Measurements from ENCODE around the gene TRIM3.

The TRIM3 gene

GRCh38 chr11:6456361-6457073 lies 17.2 kb downstream of the TRIM3 start:
- no peak overlapping the region for H3K27ac ChIP-seq (ENCODE audit: low read length)
- H3K4me3 ChIP-seq (ENCODE audit: low read length) = no peak overlapping the region
- no peaks in the 10 kb centered on the region for H3K36me3 ChIP-seq (replicated peaks; ENCODE audit: low read depth, low read length)
- TF ChIP-seq EZH2phosphoT487 (IDR thresholded peaks at IDR 0.05; ENCODE audit: low read depth) (no peak), CTCF (IDR thresholded peaks at IDR 0.05; ENCODE audit: low read depth, low read length) (no peak)
- H3K27me3 ChIP-seq (ENCODE audit: low read depth, low read length) = no peaks in the 10 kb centered on the region
- H3K9me3 ChIP-seq (ENCODE audit: insufficient read depth, low read length) = no peaks in the 10 kb centered on the region
- H3K9ac ChIP-seq (ENCODE audit: low read length) = no peak overlapping the region
- H3K4me1 ChIP-seq (ENCODE audit: low read length) = no peaks in the 10 kb centered on the region
- H3K4me2 ChIP-seq (ENCODE audit: low read length) = no peak overlapping the region
- no peaks in the 10 kb centered on the region for H4K20me1 ChIP-seq (ENCODE audit: insufficient read depth, low read length)
- no peaks in the 10 kb centered on the region for H3K79me2 ChIP-seq (ENCODE audit: low read length)
- no peak overlapping the region for H2AFZ ChIP-seq (ENCODE audit: low read depth, low read length)

GRCh38 chr11:6455070-6455469 lies 18.7 kb downstream of the TRIM3 start:
- no peak overlapping the region for H3K4me3 ChIP-seq (ENCODE audit: low read length)
- H3K4me2 ChIP-seq (ENCODE audit: low read length) = no peak overlapping the region
- H4K20me1 ChIP-seq (ENCODE audit: insufficient read depth, low read length) = no peaks in the 10 kb centered on the region
- no peak overlapping the region for H2AFZ ChIP-seq (ENCODE audit: low read depth, low read length)
- H3K9ac ChIP-seq (ENCODE audit: low read length) = no peak overlapping the region
- H3K27ac ChIP-seq (ENCODE audit: low read length) = no peak overlapping the region
- H3K4me1 ChIP-seq (ENCODE audit: low read length) = no peaks in the 10 kb centered on the region
- no peaks in the 10 kb centered on the region for H3K27me3 ChIP-seq (ENCODE audit: low read depth, low read length)
- H3K36me3 ChIP-seq (replicated peaks; ENCODE audit: low read depth, low read length) = no peaks in the 10 kb centered on the region
- no peaks in the 10 kb centered on the region for H3K79me2 ChIP-seq (ENCODE audit: low read length)
- H3K9me3 ChIP-seq (ENCODE audit: insufficient read depth, low read length) = no peaks in the 10 kb centered on the region
- TF ChIP-seq CTCF (IDR thresholded peaks at IDR 0.05; ENCODE audit: low read depth, low read length) = no peak
- TF ChIP-seq EZH2phosphoT487 (IDR thresholded peaks at IDR 0.05; ENCODE audit: low read depth) = no peak

- no peak overlapping the region for H3K4me2 ChIP-seq (ENCODE audit: low read length)
- TF ChIP-seq CTCF (IDR thresholded peaks at IDR 0.05; ENCODE audit: low read depth, low read length) = no peak
- no peaks in the 10 kb centered on the region for H3K36me3 ChIP-seq (replicated peaks; ENCODE audit: low read depth, low read length)
Observed at GRCh38 chr11:6453152-6453551, 20.6 kb downstream of the TRIM3 start.

GRCh38 chr11:6452219-6452618 lies 21.5 kb downstream of the TRIM3 start:
- TF ChIP-seq EZH2phosphoT487 (IDR thresholded peaks at IDR 0.05; ENCODE audit: low read depth) = no peak
- no peak for TF ChIP-seq CTCF (IDR thresholded peaks at IDR 0.05; ENCODE audit: low read depth, low read length)
- Histone ChIP-seq H3K36me3 (replicated peaks; ENCODE audit: low read depth, low read length) (no peaks in the 10 kb centered on the region), H3K79me2 (ENCODE audit: low read length) (no peaks in the 10 kb centered on the region), H2AFZ (ENCODE audit: low read depth, low read length) (no peak overlapping the region), H3K27ac (ENCODE audit: low read length) (no peak overlapping the region), H3K27me3 (ENCODE audit: low read depth, low read length) (no peaks in the 10 kb centered on the region), H3K4me1 (ENCODE audit: low read length) (no peaks in the 10 kb centered on the region), H3K4me3 (ENCODE audit: low read length) (no peak overlapping the region), H3K9me3 (ENCODE audit: insufficient read depth, low read length) (no peaks in the 10 kb centered on the region), H4K20me1 (ENCODE audit: insufficient read depth, low read length) (no peaks in the 10 kb centered on the region), H3K9ac (ENCODE audit: low read length) (no peak overlapping the region), H3K4me2 (ENCODE audit: low read length) (no peak overlapping the region)

More at GRCh38 chr11:6453152-6453551, 20.6 kb downstream of the TRIM3 start:
- H3K9ac ChIP-seq (ENCODE audit: low read length) = no peak overlapping the region
- no peaks in the 10 kb centered on the region for H3K9me3 ChIP-seq (ENCODE audit: insufficient read depth, low read length)
- no peaks in the 10 kb centered on the region for H3K27me3 ChIP-seq (ENCODE audit: low read depth, low read length)
- H2AFZ ChIP-seq (ENCODE audit: low read depth, low read length) = no peak overlapping the region
- H3K27ac ChIP-seq (ENCODE audit: low read length) = no peak overlapping the region
- no peaks in the 10 kb centered on the region for H3K4me1 ChIP-seq (ENCODE audit: low read length)
- H3K4me3 ChIP-seq (ENCODE audit: low read length) = no peak overlapping the region
- H4K20me1 ChIP-seq (ENCODE audit: insufficient read depth, low read length) = no peaks in the 10 kb centered on the region
- no peaks in the 10 kb centered on the region for H3K79me2 ChIP-seq (ENCODE audit: low read length)

All from OCI-LY3 (cell line).